ENCODE data around the gene ADAM22. TPM values are rescaled to one million over a fixed set of nuclear protein-coding genes. Genes with fewer than 3 reads are reported as not detected.
"Not testable (repeated sequence)": the region's sequence is repeated elsewhere in the genome, so short reads cannot be mapped to it uniquely, and the experiment has no call there.

ADAM22 gene
- total and polyA plus RNA-seq, 2 donors = 0.96 to 4.3 TPM

- DNase-seq (ENCODE audit: low read depth in 6 of 9, low spot score in 9 of 9) = no peak
- Histone ChIP-seq H3K4me3 (ENCODE audit: low read length in 2 of 2) (no peak overlapping the region), H3K4me1 (ENCODE audit: control insufficient read depth in 2 of 2, insufficient read depth in 2 of 2, low read length in 2 of 2) (no peaks in the 10 kb centered on the region), H3K27ac (ENCODE audit: low read depth in 1 of 2, low read length in 1 of 2) (no peak overlapping the region), H3K27me3 (ENCODE audit: control insufficient read depth in 2 of 2, insufficient read depth in 1 of 2, low read length in 1 of 2) (no peaks in the 10 kb centered on the region), H3K36me3 (ENCODE audit: control insufficient read depth in 2 of 2, insufficient read depth in 2 of 2, low read length in 1 of 2) (no peaks in the 10 kb centered on the region), H3K9me3 (ENCODE audit: control insufficient read depth in 2 of 2, insufficient read depth in 1 of 2, low read length in 1 of 2) (no peaks in the 10 kb centered on the region)
Observed at GRCh38 chr7:88147341-88147740, 213.3 kb downstream of the ADAM22 start.

GRCh38 chr7:88147949-88148348 lies 213.9 kb downstream of the ADAM22 start:
- 90% methylated on average over 1 of the region's 1 CpG for WGBS
- H3K4me3 ChIP-seq (ENCODE audit: low read length in 2 of 2) = no peak overlapping the region
- H3K4me1 ChIP-seq (ENCODE audit: control insufficient read depth in 2 of 2, insufficient read depth in 2 of 2, low read length in 2 of 2) = no peaks in the 10 kb centered on the region
- no peaks in the 10 kb centered on the region for H3K36me3 ChIP-seq (ENCODE audit: control insufficient read depth in 2 of 2, insufficient read depth in 2 of 2, low read length in 1 of 2)
- no peak for DNase-seq (ENCODE audit: low read depth in 6 of 9, low spot score in 9 of 9)
- no peak overlapping the region for H3K27ac ChIP-seq (ENCODE audit: low read depth in 1 of 2, low read length in 1 of 2)
- H3K27me3 ChIP-seq (ENCODE audit: control insufficient read depth in 2 of 2, insufficient read depth in 1 of 2, low read length in 1 of 2) = no peaks in the 10 kb centered on the region
- H3K9me3 ChIP-seq (ENCODE audit: control insufficient read depth in 2 of 2, insufficient read depth in 1 of 2, low read length in 1 of 2) = no peaks in the 10 kb centered on the region

- WGBS = 94% methylated on average over 4 of the region's 4 CpGs
- Histone ChIP-seq H3K27me3 (ENCODE audit: control insufficient read depth in 2 of 2, insufficient read depth in 1 of 2, low read length in 1 of 2) (no peaks in the 10 kb centered on the region), H3K27ac (ENCODE audit: low read depth in 1 of 2, low read length in 1 of 2) (no peak overlapping the region), H3K4me3 (ENCODE audit: low read length in 2 of 2) (no peak overlapping the region), H3K36me3 (ENCODE audit: control insufficient read depth in 2 of 2, insufficient read depth in 2 of 2, low read length in 1 of 2) (no peaks in the 10 kb centered on the region), H3K4me1 (ENCODE audit: control insufficient read depth in 2 of 2, insufficient read depth in 2 of 2, low read length in 2 of 2) (no peaks in the 10 kb centered on the region), H3K9me3 (ENCODE audit: control insufficient read depth in 2 of 2, insufficient read depth in 1 of 2, low read length in 1 of 2) (no peaks in the 10 kb centered on the region)
- DNase-seq (ENCODE audit: low read depth in 6 of 9, low spot score in 9 of 9) = no peak
Observed at GRCh38 chr7:88150033-88150432, 216.0 kb downstream of the ADAM22 start.

- Histone ChIP-seq H3K4me3 (ENCODE audit: low read length in 2 of 2) (no peak overlapping the region), H3K27me3 (ENCODE audit: control insufficient read depth in 2 of 2, insufficient read depth in 1 of 2, low read length in 1 of 2) (no peaks in the 10 kb centered on the region), H3K4me1 (ENCODE audit: control insufficient read depth in 2 of 2, insufficient read depth in 2 of 2, low read length in 2 of 2) (no peaks in the 10 kb centered on the region), H3K27ac (ENCODE audit: low read depth in 1 of 2, low read length in 1 of 2) (no peak overlapping the region), H3K36me3 (ENCODE audit: control insufficient read depth in 2 of 2, insufficient read depth in 2 of 2, low read length in 1 of 2) (no peaks in the 10 kb centered on the region), H3K9me3 (ENCODE audit: control insufficient read depth in 2 of 2, insufficient read depth in 1 of 2, low read length in 1 of 2) (no peaks in the 10 kb centered on the region)
- WGBS = 95% methylated on average over 7 of the region's 7 CpGs
- DNase-seq (ENCODE audit: low read depth in 6 of 9, low spot score in 9 of 9) = no peak
Observed at GRCh38 chr7:88151119-88151790, 217.2 kb downstream of the ADAM22 start.

- no peaks in the 10 kb centered on the region for H3K9me3 ChIP-seq (ENCODE audit: control insufficient read depth in 2 of 2, insufficient read depth in 1 of 2, low read length in 1 of 2)
- no peak for DNase-seq (ENCODE audit: low read depth in 6 of 9, low spot score in 9 of 9)
- H3K27me3 ChIP-seq (ENCODE audit: control insufficient read depth in 2 of 2, insufficient read depth in 1 of 2, low read length in 1 of 2) = no peaks in the 10 kb centered on the region
- no peak overlapping the region for H3K27ac ChIP-seq (ENCODE audit: low read depth in 1 of 2, low read length in 1 of 2)
- no peaks in the 10 kb centered on the region for H3K4me1 ChIP-seq (ENCODE audit: control insufficient read depth in 2 of 2, insufficient read depth in 2 of 2, low read length in 2 of 2)
- H3K4me3 ChIP-seq (ENCODE audit: low read length in 2 of 2) = no peak overlapping the region
- H3K36me3 ChIP-seq (ENCODE audit: control insufficient read depth in 2 of 2, insufficient read depth in 2 of 2, low read length in 1 of 2) = no peaks in the 10 kb centered on the region
Observed at GRCh38 chr7:88153378-88153777, 219.3 kb downstream of the ADAM22 start.

GRCh38 chr7:88155756-88156155 lies 221.7 kb downstream of the ADAM22 start:
- Histone ChIP-seq H3K27me3 (ENCODE audit: control insufficient read depth in 2 of 2, insufficient read depth in 1 of 2, low read length in 1 of 2) (no peaks in the 10 kb centered on the region), H3K27ac (ENCODE audit: low read depth in 1 of 2, low read length in 1 of 2) (no peak overlapping the region), H3K4me3 (ENCODE audit: low read length in 2 of 2) (no peak overlapping the region), H3K4me1 (ENCODE audit: control insufficient read depth in 2 of 2, insufficient read depth in 2 of 2, low read length in 2 of 2) (no peaks in the 10 kb centered on the region), H3K36me3 (ENCODE audit: control insufficient read depth in 2 of 2, insufficient read depth in 2 of 2, low read length in 1 of 2) (no peaks in the 10 kb centered on the region), H3K9me3 (ENCODE audit: control insufficient read depth in 2 of 2, insufficient read depth in 1 of 2, low read length in 1 of 2) (no peaks in the 10 kb centered on the region)
- DNase-seq (ENCODE audit: low read depth in 6 of 9, low spot score in 9 of 9) = no peak
- WGBS = 96% methylated on average over 4 of the region's 4 CpGs

- no peaks in the 10 kb centered on the region for H3K9me3 ChIP-seq (ENCODE audit: control insufficient read depth in 2 of 2, insufficient read depth in 1 of 2, low read length in 1 of 2)
- H3K27ac ChIP-seq (ENCODE audit: low read depth in 1 of 2, low read length in 1 of 2) = no peak overlapping the region
- H3K27me3 ChIP-seq (ENCODE audit: control insufficient read depth in 2 of 2, insufficient read depth in 1 of 2, low read length in 1 of 2) = no peaks in the 10 kb centered on the region
- H3K4me3 ChIP-seq (ENCODE audit: low read length in 2 of 2) = no peak overlapping the region
- H3K36me3 ChIP-seq (ENCODE audit: control insufficient read depth in 2 of 2, insufficient read depth in 2 of 2, low read length in 1 of 2) = no peaks in the 10 kb centered on the region
- WGBS = 91% methylated on average over 1 of the region's 1 CpG
- DNase-seq (ENCODE audit: low read depth in 6 of 9, low spot score in 9 of 9) = no peak
- no peaks in the 10 kb centered on the region for H3K4me1 ChIP-seq (ENCODE audit: control insufficient read depth in 2 of 2, insufficient read depth in 2 of 2, low read length in 2 of 2)
Observed at GRCh38 chr7:88156356-88156755, 222.3 kb downstream of the ADAM22 start.

GRCh38 chr7:88159741-88160140 lies 225.7 kb downstream of the ADAM22 start:
- not testable (repeated sequence) for H3K27me3 ChIP-seq (ENCODE audit: control insufficient read depth in 2 of 2, insufficient read depth in 1 of 2, low read length in 1 of 2); H3K4me3 ChIP-seq (ENCODE audit: low read length in 2 of 2); H3K36me3 ChIP-seq (ENCODE audit: control insufficient read depth in 2 of 2, insufficient read depth in 2 of 2, low read length in 1 of 2); H3K9me3 ChIP-seq (ENCODE audit: control insufficient read depth in 2 of 2, insufficient read depth in 1 of 2, low read length in 1 of 2); H3K4me1 ChIP-seq (ENCODE audit: control insufficient read depth in 2 of 2, insufficient read depth in 2 of 2, low read length in 2 of 2); DNase-seq (ENCODE audit: low read depth in 6 of 9, low spot score in 9 of 9); H3K27ac ChIP-seq (ENCODE audit: low read depth in 1 of 2, low read length in 1 of 2)
- WGBS = 94% methylated on average over 2 of the region's 2 CpGs

GRCh38 chr7:88165697-88166096 lies 231.6 kb downstream of the ADAM22 start:
- no peaks in the 10 kb centered on the region for H3K4me1 ChIP-seq (ENCODE audit: control insufficient read depth in 2 of 2, insufficient read depth in 2 of 2, low read length in 2 of 2)
- H3K4me3 ChIP-seq (ENCODE audit: low read length in 2 of 2) = no peak overlapping the region
- H3K36me3 ChIP-seq (ENCODE audit: control insufficient read depth in 2 of 2, insufficient read depth in 2 of 2, low read length in 1 of 2) = no peaks in the 10 kb centered on the region
- no peak overlapping the region for H3K27ac ChIP-seq (ENCODE audit: low read depth in 1 of 2, low read length in 1 of 2)
- no peak for DNase-seq (ENCODE audit: low read depth in 6 of 9, low spot score in 9 of 9)
- no peaks in the 10 kb centered on the region for H3K9me3 ChIP-seq (ENCODE audit: control insufficient read depth in 2 of 2, insufficient read depth in 1 of 2, low read length in 1 of 2)
- no peaks in the 10 kb centered on the region for H3K27me3 ChIP-seq (ENCODE audit: control insufficient read depth in 2 of 2, insufficient read depth in 1 of 2, low read length in 1 of 2)

GRCh38 chr7:88167223-88167622 lies 233.2 kb downstream of the ADAM22 start:
- Histone ChIP-seq H3K27me3 (ENCODE audit: control insufficient read depth in 2 of 2, insufficient read depth in 1 of 2, low read length in 1 of 2) (no peaks in the 10 kb centered on the region), H3K36me3 (ENCODE audit: control insufficient read depth in 2 of 2, insufficient read depth in 2 of 2, low read length in 1 of 2) (no peaks in the 10 kb centered on the region), H3K4me1 (ENCODE audit: control insufficient read depth in 2 of 2, insufficient read depth in 2 of 2, low read length in 2 of 2) (no peaks in the 10 kb centered on the region), H3K27ac (ENCODE audit: low read depth in 1 of 2, low read length in 1 of 2) (no peak overlapping the region), H3K9me3 (ENCODE audit: control insufficient read depth in 2 of 2, insufficient read depth in 1 of 2, low read length in 1 of 2) (no peaks in the 10 kb centered on the region), H3K4me3 (ENCODE audit: low read length in 2 of 2) (no peak overlapping the region)
- no peak for DNase-seq (ENCODE audit: low read depth in 6 of 9, low spot score in 9 of 9)
- WGBS = 100% methylated on average over 2 of the region's 2 CpGs

Data from thymus (tissue), 11 donors.